ENCODE data around the gene F12. TPM values are rescaled to one million over a fixed set of nuclear protein-coding genes. Genes with fewer than 3 reads are reported as not detected.
A peak's percentile ranks its signal among the peaks of the same experiment; 100 is the strongest.

F12 gene
- total and polyA plus RNA-seq, 2 of the 8 experiments (the other 6 are each of a cell fraction or from before 2014, with no cell fraction given): 6.5 to 7.8 TPM

GRCh38 chr5:177366528-177367322 lies 42.6 kb downstream of the F12 start (continued):
- TF ChIP-seq POLR2A (IDR thresholded peaks at IDR 0.05; ENCODE audit: control extremely low read depth in 1 of 2, low read depth in 2 of 2, low read length in 2 of 2): peak in 1 of 2 experiments; percentile 82; a peak in 2 of 3 replicates
- no peak; the same call in 1 of the 2 replicates for TF ChIP-seq KDM1A (IDR thresholded peaks at IDR 0.05; ENCODE audit: borderline replicate concordance, low read length)
- no peak for TF ChIP-seq EZH2 (IDR thresholded peaks at IDR 0.05; ENCODE audit: low read depth, low read length, severe bottlenecking)
- TF ChIP-seq EP300 (IDR thresholded peaks at IDR 0.05; ENCODE audit: borderline replicate concordance in 1 of 2, low read depth in 2 of 2, low read length in 2 of 2): peak in 1 of 2 experiments; percentile 18; a peak in 1 of 3 replicates
- TF ChIP-seq SP2 (IDR thresholded peaks at IDR 0.05; ENCODE audit: low read length): no peak
- TF ChIP-seq TBP (IDR thresholded peaks at IDR 0.05; ENCODE audit: low read depth, low read length): peak; percentile 40; the same call in 1 of the 2 replicates
- no peak for TF ChIP-seq RXRA (IDR thresholded peaks at IDR 0.05; ENCODE audit: insufficient read depth, low read depth, low read length)
- no peak for TF ChIP-seq ZNF274 (IDR thresholded peaks at IDR 0.05; ENCODE audit: borderline replicate concordance, extremely low read depth, low read length)
- no peak for TF ChIP-seq CTBP2 (IDR thresholded peaks at IDR 0.05; ENCODE audit: borderline replicate concordance, insufficient read depth, insufficient read length, low read length)
- TF ChIP-seq YY1 (IDR thresholded peaks at IDR 0.05; ENCODE audit: low read depth, low read length): no peak
- no peak for TF ChIP-seq SRF (IDR thresholded peaks at IDR 0.05; ENCODE audit: low read depth, low read length)
- TF ChIP-seq GABPA (IDR thresholded peaks at IDR 0.05; ENCODE audit: borderline replicate concordance, insufficient read depth, low read length): no peak
- TF ChIP-seq CEBPB (IDR thresholded peaks at IDR 0.05; ENCODE audit: low read depth, low read length): no peak
- no peak for TF ChIP-seq SP1 (IDR thresholded peaks at IDR 0.05; ENCODE audit: low read depth, low read length)
- no peak for TF ChIP-seq NRF1 (IDR thresholded peaks at IDR 0.05; ENCODE audit: low read depth, low read length)
- no peak for TF ChIP-seq POU5F1 (IDR thresholded peaks at IDR 0.05; ENCODE audit: low read depth, low read length)
- TF ChIP-seq JUN (IDR thresholded peaks at IDR 0.05; ENCODE audit: low read depth, low read length): no peak
- TF ChIP-seq FOSL1 (IDR thresholded peaks at IDR 0.05; ENCODE audit: insufficient read depth, low read depth, low read length): no peak
- TF ChIP-seq SIN3A (conservative IDR thresholded peaks at IDR 0.05 in 1 of 2, IDR thresholded peaks at IDR 0.05 in 1 of 2; ENCODE audit: low read depth in 1 of 2, low read length in 2 of 2): peak; percentile 27 to 60; a peak in 1 of 4 replicates
- peak; percentile 68 for TF ChIP-seq POLR2AphosphoS5 (IDR thresholded peaks at IDR 0.05; ENCODE audit: low read depth, low read length)
- no peak for TF ChIP-seq SIX5 (IDR thresholded peaks at IDR 0.05; ENCODE audit: low read depth, low read length)
- TF ChIP-seq PHF8 (conservative IDR thresholded peaks at IDR 0.05; ENCODE audit: low read depth, low read length): peak; percentile 60; the same call in 1 of the 2 replicates
- no peak for TF ChIP-seq RNF2 (IDR thresholded peaks at IDR 0.05; ENCODE audit: borderline replicate concordance, low read depth, low read length, missing control alignments, poor library complexity, severe bottlenecking)
